Vagina (tissue), 2 donors: ENCODE measurements around the gene GFI1.

Experiments used
- POLR2A ChIP-seq, 2 donors: fragments of 450-650 bp; IDR thresholded peaks; one replicate each; pipeline ENCODE4 v1.6.1; 2017; ENCODE audit warnings: antibody characterized with exemption in 2 of 2, mild to moderate bottlenecking in 2 of 2, moderate library complexity in 2 of 2
- POLR2AphosphoS5 ChIP-seq, 2 donors: sonication (generic); formaldehyde crosslinking; IDR thresholded peaks; one replicate each; pipeline ENCODE4 v1.9.0; 2017; ENCODE audit warnings: antibody characterized with exemption in 2 of 2, mild to moderate bottlenecking in 2 of 2, low read depth in 1 of 2; ENCODE audit not compliant: insufficient read depth in 1 of 2
- TF ChIP-seq, protein P1 (sequence below), 3 experiments: fragments of 450-650 bp in 2 of 3; fragments of 200-600 bp in 1 of 3; sonication (generic) in 1 of 3; IDR thresholded peaks; one replicate each; pipeline ENCODE4 v1.5.1; 2017 to 2019; ENCODE audit warnings: antibody characterized with exemption in 3 of 3, mild to moderate bottlenecking in 2 of 3, moderate library complexity in 2 of 3

DNA sequence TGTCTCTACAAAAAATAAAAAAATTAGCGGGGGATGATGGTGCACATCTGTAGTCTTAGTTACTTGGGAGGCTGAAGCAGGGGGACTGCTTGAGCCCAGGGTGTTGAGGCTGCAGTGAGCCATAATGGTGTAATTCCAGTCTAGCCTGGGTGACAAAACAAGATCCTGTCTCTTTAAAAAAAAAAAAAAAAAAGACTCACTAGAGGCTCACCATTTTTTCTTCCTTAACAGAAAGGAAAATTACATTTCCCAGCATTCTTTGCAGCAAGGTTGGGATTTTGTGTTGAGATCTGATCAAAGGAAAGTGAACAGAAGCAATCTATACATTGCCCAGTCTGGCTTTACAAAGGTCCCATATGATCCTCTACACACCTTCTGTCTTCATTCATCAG lies 21.5 kb downstream of the GFI1 start:
- TF ChIP-seq, protein P1, sequence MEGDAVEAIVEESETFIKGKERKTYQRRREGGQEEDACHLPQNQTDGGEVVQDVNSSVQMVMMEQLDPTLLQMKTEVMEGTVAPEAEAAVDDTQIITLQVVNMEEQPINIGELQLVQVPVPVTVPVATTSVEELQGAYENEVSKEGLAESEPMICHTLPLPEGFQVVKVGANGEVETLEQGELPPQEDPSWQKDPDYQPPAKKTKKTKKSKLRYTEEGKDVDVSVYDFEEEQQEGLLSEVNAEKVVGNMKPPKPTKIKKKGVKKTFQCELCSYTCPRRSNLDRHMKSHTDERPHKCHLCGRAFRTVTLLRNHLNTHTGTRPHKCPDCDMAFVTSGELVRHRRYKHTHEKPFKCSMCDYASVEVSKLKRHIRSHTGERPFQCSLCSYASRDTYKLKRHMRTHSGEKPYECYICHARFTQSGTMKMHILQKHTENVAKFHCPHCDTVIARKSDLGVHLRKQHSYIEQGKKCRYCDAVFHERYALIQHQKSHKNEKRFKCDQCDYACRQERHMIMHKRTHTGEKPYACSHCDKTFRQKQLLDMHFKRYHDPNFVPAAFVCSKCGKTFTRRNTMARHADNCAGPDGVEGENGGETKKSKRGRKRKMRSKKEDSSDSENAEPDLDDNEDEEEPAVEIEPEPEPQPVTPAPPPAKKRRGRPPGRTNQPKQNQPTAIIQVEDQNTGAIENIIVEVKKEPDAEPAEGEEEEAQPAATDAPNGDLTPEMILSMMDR (IDR thresholded peaks at IDR 0.05): no peak
- TF ChIP-seq POLR2A (IDR thresholded peaks at IDR 0.05): no peak
- no peak for TF ChIP-seq POLR2AphosphoS5 (IDR thresholded peaks at IDR 0.05; ENCODE audit: insufficient read depth in 1 of 2, low read depth in 1 of 2)
